ENCODE results near the gene OAT. TPM values are rescaled to one million over a fixed set of nuclear protein-coding genes. Genes with fewer than 3 reads are reported as not detected.

Gene OAT
- total RNA-seq = 100 to 1,000 TPM in 2 of 7 donors, 10 to 100 TPM in 5; 76.5 to 125 (median 94.5) TPM
- polyA plus RNA-seq = 100 to 1,000 TPM in 1 of 2 donors, 10 to 100 TPM in 1; 93.2 to 114 TPM
- long read RNA-seq, donor 1, transcript OAT-208 (9 exons, 1,864 nt) = minor isoform, 20 of 704 reads
- long read RNA-seq, donor 1, transcript OAT-201 (10 exons, 2,048 nt) = major isoform, 626 of 704 reads
- long read RNA-seq, donor 1, partial matches to known transcripts = 30 of 704 reads
- long read RNA-seq, donor 1, other reads (novel, unspliced or antisense) = 28 of 704 reads
- long read RNA-seq, donor 2, transcript OAT-201 (10 exons, 2,048 nt) = major isoform, 67 of 79 reads
- long read RNA-seq, donor 2, partial matches to known transcripts = 7 of 79 reads
- long read RNA-seq, donor 2, other reads (novel, unspliced or antisense) = 0 of 79 reads
- long read RNA-seq, donor 3, transcript OAT-201 (10 exons, 2,048 nt) = major isoform, 164 of 182 reads
- long read RNA-seq, donor 3, partial matches to known transcripts = 5 of 182 reads
- long read RNA-seq, donor 3, other reads (novel, unspliced or antisense) = 11 of 182 reads

- no peaks in the 10 kb centered on the region for H3K9me3 ChIP-seq
- no peaks in the 10 kb centered on the region for H3K27me3 ChIP-seq
- peak; percentile 95 to 97 (median 96) for DNase-seq
- peak within 1 kb of the TSS; percentile 89 to 91 for H3K27ac ChIP-seq
- TF ChIP-seq POLR2A (IDR thresholded peaks at IDR 0.05) (peak; percentile 95), EP300 (IDR thresholded peaks at IDR 0.05) (no peak), CTCF (IDR thresholded peaks at IDR 0.05) (peak in 1 of 3 donors; percentile 3)
- H3K4me3 ChIP-seq = peak within 1 kb of the TSS; percentile 65
- intact Hi-C loops (cut with DNase I) = no loop called here
- peaks cover 8% of the 10 kb centered on the region for H3K4me1 ChIP-seq (ENCODE audit: insufficient read depth)
- 1 to 2% (median 1%) methylated on average over 27 to 70 of the region's 70 CpGs for WGBS, 3 donors
- H3K36me3 ChIP-seq = no peaks in the 10 kb centered on the region
Observed at GRCh38 chr10:124418726-124419501, at the start of gene OAT. Gene OAT, minus strand, starts transcription at chr10:124418923. Its CDS starts 6,752 bp downstream, at chr10:124412171.

- DNase-seq = no peak
- WGBS, 3 donors = 81 to 85% (median 83%) methylated on average over 4 of the region's 4 CpGs
- H3K27me3 ChIP-seq = no peaks in the 10 kb centered on the region
- no peaks in the 10 kb centered on the region for H3K4me1 ChIP-seq (ENCODE audit: insufficient read depth)
- no peaks in the 10 kb centered on the region for H3K9me3 ChIP-seq
- H3K36me3 ChIP-seq = no peaks in the 10 kb centered on the region
- TF ChIP-seq CTCF (IDR thresholded peaks at IDR 0.05) (no peak), POLR2A (IDR thresholded peaks at IDR 0.05) (no peak), EP300 (IDR thresholded peaks at IDR 0.05) (no peak)
- H3K27ac ChIP-seq = no peak overlapping the region
- intact Hi-C loops (cut with DNase I) = no loop called here
- H3K4me3 ChIP-seq = no peak overlapping the region
Observed at GRCh38 chr10:124467165-124467564, 48.4 kb upstream of the OAT start.

- 66 to 72% (median 69%) methylated on average over 9 of the region's 9 CpGs for WGBS, 3 donors
- Histone ChIP-seq H3K36me3 (no peaks in the 10 kb centered on the region), H3K9me3 (no peaks in the 10 kb centered on the region), H3K27me3 (no peaks in the 10 kb centered on the region), H3K4me1 (ENCODE audit: insufficient read depth) (no peaks in the 10 kb centered on the region), H3K27ac (no peak overlapping the region), H3K4me3 (no peak overlapping the region)
- TF ChIP-seq CTCF (IDR thresholded peaks at IDR 0.05) (no peak), POLR2A (IDR thresholded peaks at IDR 0.05) (no peak), EP300 (IDR thresholded peaks at IDR 0.05) (no peak)
- intact Hi-C loops (cut with DNase I) = no loop called here
- DNase-seq = no peak
Observed at GRCh38 chr10:124465777-124466488, 47.2 kb upstream of the OAT start.
